Adrenal gland (tissue), 12 donors: Measurements from ENCODE around the gene CLIC4. TPM values are rescaled to one million over a fixed set of nuclear protein-coding genes. Genes with fewer than 3 reads are reported as not detected.

Experiments
- DNase-seq, 7 donors: peaks; one replicate each; pipeline ENCODE4 v3.0.0-alpha.2; 2019 to 2020
- H3K27ac ChIP-seq, 5 donors: fragments of 200-600 bp; sonication (generic) in 4 of 5; 1 replicate in 3 of 5; 2 replicates in 2 of 5; pipeline versions ENCODE4 v1.5.1 to v1.8.0; 2016 to 2020; ENCODE audit warnings: mild to moderate bottlenecking in 1 of 5
- H3K27me3 ChIP-seq: fragments of 200-600 bp; 2 replicates; pipeline ENCODE4 v1.8.0; 2021
- H3K36me3 ChIP-seq, 2 donors: fragments of 200-600 bp; replicated peaks in 1 of 2; 1 replicate in 1 of 2; 2 replicates in 1 of 2; pipeline versions ENCODE4 v1.5.1 to v1.8.0; 2018 to 2022
- H3K4me1 ChIP-seq, 2 donors: fragments of 200-600 bp; replicated peaks in 1 of 2; 1 replicate in 1 of 2; 2 replicates in 1 of 2; pipeline versions ENCODE4 v1.5.1 to v1.8.0; 2018 to 2021
- H3K4me3 ChIP-seq, 4 donors: fragments of 200-600 bp; sonication (generic) in 3 of 4; one replicate each; pipeline ENCODE4 v1.5.1; 2016 to 2018
- H3K9me3 ChIP-seq, 3 donors: fragments of 200-600 bp; sonication (generic) in 1 of 3; replicated peaks in 1 of 3; 1 replicate in 2 of 3; 2 replicates in 1 of 3; pipeline versions ENCODE4 v1.5.1 to v1.8.0; 2016 to 2021
- POLR2A ChIP-seq, 2 donors: fragments of 450-650 bp; IDR thresholded peaks; one replicate each; pipeline ENCODE4 v1.6.1; 2017; ENCODE audit warnings: antibody characterized with exemption in 2 of 2, mild to moderate bottlenecking in 2 of 2, moderate library complexity in 1 of 2
- WGBS, 4 donors: extraction: QIAGEN DNeasy Blood & Tissue Kit in 2 of 4; methylation state at CpG; one replicate each; pipeline versions ENCODE4 v1.1.5 to v1.1.7; 2013 to 2017; 5-methylcytosine and 5-hydroxymethylcytosine counted together
- intact Hi-C, 2 donors: fragments of 100-400 bp; cut with DNase I; formaldehyde crosslinking; loops; one replicate each; pipeline versions ENCODE4 v1.14.1 to v1.15.0; 2022 to 2023
- polyA plus RNA-seq, 3 donors: library from polyadenylated mRNA; stranded (reverse); fragments of 200-250 nt in 2 of 3; fragments of 350-450 nt in 1 of 3; fragmentation: Illumina TruSeq in 1 of 3; extraction: RNeasy Lipid Tissue Mini Kit (QIAGEN cat#74804) in 1 of 3; gene quantifications; one replicate each; pipeline ENCODE4 v1.2.3, GENCODE V29; 2013 to 2014
- total RNA-seq, 9 donors: library from RNA; depleted of rRNA in 4 of 9; stranded (reverse); fragments of >200 nt in 4 of 9; fragments of 120-200 nt in 1 of 9; fragmentation: NEBNext Ultra II Directional in 1 of 9; extraction: Animal tissue kit (Norgen Biotek cat#: 25700) in 1 of 9; gene quantifications; one replicate each; pipeline versions ENCODE4 v1.1.0 to v1.2.4, GENCODE V29; 2013 to 2023
- TF ChIP-seq, protein P1 (sequence below), 6 experiments: fragments of 450-650 bp in 4 of 6; fragments of 200-600 bp in 2 of 6; sonication (generic) in 1 of 6; IDR thresholded peaks; 1 replicate in 5 of 6; 2 replicates in 1 of 6; pipeline versions ENCODE4 v1.5.1 to v1.8.0; 2016 to 2021; ENCODE audit warnings: antibody characterized with exemption in 6 of 6, mild to moderate bottlenecking in 2 of 6, moderate library complexity in 1 of 6
- donor health status: healthy with polysubstance abuse.
- donor health status: Bipolar disorder and iron deficiency.
- donor health status: DM: yes; HTN: yes; CAD: no.
- donor health status: DM: no; HTN: no; CAD: no.
- donor health status: DM: no; HTN: no; CAD: no.
- donor health status: DM: yes; HTN: yes; CAD: no.

CLIC4 gene
- total and polyA plus RNA-seq, 12 donors = 26.8 to 166 (median 107) TPM

DNA sequence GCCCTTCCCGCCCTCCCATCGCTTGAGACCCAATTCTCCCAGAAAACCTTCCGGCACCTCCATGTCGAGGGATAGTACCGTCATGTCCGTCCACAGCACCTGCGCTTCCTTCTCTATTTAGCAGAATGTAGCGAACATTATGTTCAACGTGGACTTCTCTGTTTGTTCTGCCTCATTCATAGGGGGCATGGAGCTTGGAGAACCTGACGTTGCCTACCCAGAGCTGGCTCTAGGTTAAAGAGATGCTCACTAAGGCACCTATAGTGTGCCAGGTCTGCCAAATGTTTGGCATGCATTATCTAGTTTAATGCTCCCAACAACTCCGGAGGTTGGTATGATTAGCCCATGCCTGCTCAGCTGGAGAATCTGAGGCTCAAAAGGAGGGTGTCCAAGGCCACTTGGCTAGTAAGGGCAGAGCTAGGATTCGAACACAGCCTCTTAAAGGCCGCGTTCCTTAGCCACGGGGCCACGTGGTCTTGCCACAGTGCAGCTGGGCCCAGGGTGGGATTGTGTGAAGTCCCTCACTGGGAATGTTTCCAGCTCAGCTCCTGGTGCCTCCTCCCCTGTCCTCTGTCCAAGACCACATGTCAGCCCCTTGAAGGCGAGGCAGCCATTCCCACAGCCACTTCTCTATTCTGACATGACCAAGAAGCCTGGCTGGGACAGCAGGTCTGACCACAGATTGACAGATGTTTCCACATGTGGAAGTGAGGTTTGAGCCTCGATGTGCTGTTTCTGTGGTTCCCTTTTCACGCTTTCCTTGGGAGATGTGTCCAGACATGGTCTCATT is 127.0 kb downstream of the CLIC4 start:
- H3K36me3 ChIP-seq = no peaks in the 10 kb centered on the region
- H3K4me1 ChIP-seq = no peaks in the 10 kb centered on the region
- DNase-seq = peak in 4 of 7 donors; percentile 30 to 55 (median 34)
- intact Hi-C loops = no loop called here
- TF ChIP-seq POLR2A (IDR thresholded peaks at IDR 0.05) = no peak
- TF ChIP-seq, protein P1, sequence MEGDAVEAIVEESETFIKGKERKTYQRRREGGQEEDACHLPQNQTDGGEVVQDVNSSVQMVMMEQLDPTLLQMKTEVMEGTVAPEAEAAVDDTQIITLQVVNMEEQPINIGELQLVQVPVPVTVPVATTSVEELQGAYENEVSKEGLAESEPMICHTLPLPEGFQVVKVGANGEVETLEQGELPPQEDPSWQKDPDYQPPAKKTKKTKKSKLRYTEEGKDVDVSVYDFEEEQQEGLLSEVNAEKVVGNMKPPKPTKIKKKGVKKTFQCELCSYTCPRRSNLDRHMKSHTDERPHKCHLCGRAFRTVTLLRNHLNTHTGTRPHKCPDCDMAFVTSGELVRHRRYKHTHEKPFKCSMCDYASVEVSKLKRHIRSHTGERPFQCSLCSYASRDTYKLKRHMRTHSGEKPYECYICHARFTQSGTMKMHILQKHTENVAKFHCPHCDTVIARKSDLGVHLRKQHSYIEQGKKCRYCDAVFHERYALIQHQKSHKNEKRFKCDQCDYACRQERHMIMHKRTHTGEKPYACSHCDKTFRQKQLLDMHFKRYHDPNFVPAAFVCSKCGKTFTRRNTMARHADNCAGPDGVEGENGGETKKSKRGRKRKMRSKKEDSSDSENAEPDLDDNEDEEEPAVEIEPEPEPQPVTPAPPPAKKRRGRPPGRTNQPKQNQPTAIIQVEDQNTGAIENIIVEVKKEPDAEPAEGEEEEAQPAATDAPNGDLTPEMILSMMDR (IDR thresholded peaks at IDR 0.05) = no peak
- H3K9me3 ChIP-seq = no peaks in the 10 kb centered on the region
- peaks cover 11% of the 10 kb centered on the region for H3K27me3 ChIP-seq
- H3K27ac ChIP-seq = no peak overlapping the region
- 73 to 83% (median 75%) methylated on average over 17 to 19 of the region's 19 CpGs for WGBS, 4 donors
- H3K4me3 ChIP-seq = no peak overlapping the region

DNA sequence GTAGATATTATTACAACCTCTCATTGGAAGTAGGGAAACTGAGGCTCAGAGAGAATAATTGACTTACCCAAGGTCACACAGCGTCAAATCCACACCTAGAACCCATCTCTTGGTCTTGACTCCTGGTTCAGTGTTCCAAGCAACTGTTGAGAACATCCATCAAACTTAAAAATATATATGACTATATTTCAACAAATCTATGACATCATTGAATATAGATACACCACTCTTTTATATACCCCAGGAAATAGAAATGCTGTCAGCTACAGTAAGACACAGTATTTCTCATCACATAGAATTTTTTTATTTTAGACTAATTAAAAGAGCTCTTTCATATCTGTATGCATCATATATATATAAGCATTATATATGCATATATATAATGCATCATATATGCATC is 127.9 kb downstream of the CLIC4 start:
- intact Hi-C loops = no loop called here
- Histone ChIP-seq H3K27ac (no peak overlapping the region), H3K27me3 (peaks cover 4% of the 10 kb centered on the region), H3K36me3 (no peaks in the 10 kb centered on the region), H3K9me3 (no peaks in the 10 kb centered on the region), H3K4me3 (no peak overlapping the region), H3K4me1 (no peaks in the 10 kb centered on the region)
- TF ChIP-seq, protein P1 (IDR thresholded peaks at IDR 0.05) = no peak
- TF ChIP-seq POLR2A (IDR thresholded peaks at IDR 0.05) = no peak
- 62 to 90% (median 78%) methylated on average over 1 of the region's 1 CpG for WGBS, 4 donors
- no peak for DNase-seq

DNA sequence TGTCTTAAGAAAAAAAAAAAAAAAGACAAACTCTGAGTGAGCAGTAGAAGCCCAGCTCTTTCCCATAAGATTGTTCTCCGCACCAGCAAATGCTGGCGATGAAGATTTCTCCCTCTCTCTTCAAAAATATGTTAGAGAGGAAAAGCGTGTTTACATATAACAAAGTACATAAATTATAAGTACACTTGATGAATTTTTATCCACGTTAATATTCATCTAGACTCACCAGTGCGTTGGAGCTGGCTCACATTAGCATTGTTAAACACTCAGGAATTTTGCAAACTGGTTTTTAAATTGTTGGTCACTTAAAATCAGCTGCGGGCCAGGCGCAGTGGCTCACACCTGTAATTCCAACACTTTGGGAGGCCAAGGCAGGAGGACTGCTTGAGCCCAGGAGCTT is 128.8 kb downstream of the CLIC4 start:
- no peaks in the 10 kb centered on the region for H3K36me3 ChIP-seq
- H3K9me3 ChIP-seq = no peaks in the 10 kb centered on the region
- H3K27me3 ChIP-seq = peaks cover 8% of the 10 kb centered on the region
- TF ChIP-seq, protein P1 (IDR thresholded peaks at IDR 0.05) = no peak
- TF ChIP-seq POLR2A (IDR thresholded peaks at IDR 0.05) = no peak
- no peak for DNase-seq
- no peak overlapping the region for H3K4me3 ChIP-seq
- intact Hi-C loops = no loop called here
- WGBS, 4 donors = 78 to 89% (median 85%) methylated on average over 7 of the region's 7 CpGs
- H3K27ac ChIP-seq = no peak overlapping the region
- H3K4me1 ChIP-seq = no peaks in the 10 kb centered on the region

DNA sequence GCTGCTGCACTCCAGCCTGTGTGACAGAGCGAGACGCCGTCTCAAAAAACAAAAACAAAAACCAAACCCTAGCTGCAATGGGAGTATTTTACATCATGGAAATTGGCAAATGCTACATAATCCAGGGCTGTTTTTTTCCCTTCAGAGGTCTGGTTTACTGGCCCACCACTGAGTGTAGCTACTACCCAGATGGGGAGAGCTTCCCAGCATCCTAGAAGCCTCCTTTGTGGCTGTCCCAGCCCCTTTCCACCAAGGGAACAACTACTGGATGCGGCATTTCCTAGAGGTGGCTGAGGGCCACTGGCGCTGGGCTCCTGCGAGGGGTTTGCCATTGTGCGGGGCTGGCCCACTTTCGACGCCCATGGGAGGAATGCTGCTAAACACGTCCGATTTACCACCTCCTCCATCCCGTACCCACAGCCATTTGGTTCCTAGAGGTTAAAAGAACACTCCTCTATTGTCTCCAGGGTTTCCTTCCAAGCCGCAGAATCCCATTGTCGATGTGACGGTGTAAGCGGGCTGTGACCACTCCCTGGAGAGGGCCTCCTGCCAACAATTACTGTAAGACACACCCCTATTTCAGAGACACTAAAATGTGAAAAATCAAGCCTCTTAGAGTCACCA is 129.5 kb downstream of the CLIC4 start:
- Histone ChIP-seq H3K36me3 (no peaks in the 10 kb centered on the region), H3K27me3 (peaks cover 13% of the 10 kb centered on the region), H3K9me3 (no peaks in the 10 kb centered on the region), H3K4me1 (no peaks in the 10 kb centered on the region), H3K4me3 (no peak overlapping the region), H3K27ac (no peak overlapping the region)
- intact Hi-C loops = no loop called here
- WGBS, 4 donors = 65 to 75% (median 68%) methylated on average over 10 to 16 of the region's 16 CpGs
- TF ChIP-seq POLR2A (IDR thresholded peaks at IDR 0.05) = no peak
- TF ChIP-seq, protein P1 (IDR thresholded peaks at IDR 0.05) = no peak
- DNase-seq = peak in 1 of 7 donors; percentile 21
